DMS114 treated with DMSO at 0.1 percent for 48 hours (cell line): ENCODE results near the gene FHOD3.

Source experiments
- DNase-seq: peaks from one replicate; lab custom pipeline; 2025; ENCODE audit not compliant: unreplicated experiment; lab: John Stamatoyannopoulos, UW

The FHOD3 gene

DNA sequence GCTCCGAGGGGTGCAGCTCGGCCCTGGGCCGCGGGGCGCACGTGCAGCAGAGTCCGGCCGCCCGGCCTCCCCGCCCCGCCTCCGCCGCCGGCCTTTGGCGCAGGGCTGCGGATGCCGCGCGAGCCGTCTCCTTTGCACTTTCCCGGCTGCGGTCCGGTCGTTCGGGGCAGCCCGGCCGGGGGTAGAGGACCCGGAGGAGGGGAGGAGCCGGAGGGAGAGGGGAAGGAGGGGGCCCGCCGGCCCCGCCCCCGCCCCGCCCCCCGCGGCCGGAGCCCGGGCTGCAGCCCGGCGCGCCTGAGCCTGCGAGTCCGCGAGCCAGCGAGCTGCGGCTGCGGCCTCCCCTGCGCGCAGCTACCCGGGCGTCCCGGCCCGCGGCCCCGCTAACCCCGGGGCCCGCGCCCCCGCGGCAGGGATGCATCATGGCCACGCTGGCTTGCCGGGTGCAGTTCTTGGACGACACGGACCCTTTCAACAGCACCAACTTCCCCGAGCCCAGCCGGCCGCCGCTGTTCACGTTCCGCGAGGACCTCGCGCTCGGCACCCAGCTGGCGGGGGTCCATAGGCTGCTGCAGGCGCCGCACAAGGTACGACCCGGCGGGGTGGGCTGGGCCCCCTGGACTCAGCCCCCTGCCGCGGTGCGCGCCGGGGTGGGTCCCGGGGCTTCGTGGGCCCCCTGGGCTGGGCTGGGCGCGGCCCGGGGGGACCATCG is at the start of gene FHOD3:
FHOD3 (plus strand) TSS at position 297 of the 709 bp plus-strand sequence; CDS start at position 420, 123 bp downstream.
- no peak for DNase-seq

DNA sequence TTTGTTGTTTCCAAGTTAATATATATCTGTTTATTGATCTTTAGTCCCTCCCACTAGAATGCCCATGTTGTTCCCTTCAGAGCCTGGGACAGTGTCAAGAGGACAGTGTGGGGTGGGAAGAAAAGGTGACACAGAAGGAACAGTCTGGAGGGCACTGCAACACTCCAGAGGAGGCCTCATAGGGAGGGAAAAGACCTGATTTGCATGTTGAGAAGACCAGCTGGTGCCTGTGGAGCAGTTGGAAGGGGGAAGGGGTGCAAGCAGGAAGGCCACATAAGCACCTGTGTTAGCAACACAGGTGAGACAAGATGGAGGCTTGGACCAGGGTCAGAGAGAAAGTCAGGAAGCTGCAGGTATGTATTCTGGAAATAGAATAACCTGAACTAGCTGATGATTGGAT is 48.1 kb upstream of the FHOD3 start:
- no peak for DNase-seq

DNA sequence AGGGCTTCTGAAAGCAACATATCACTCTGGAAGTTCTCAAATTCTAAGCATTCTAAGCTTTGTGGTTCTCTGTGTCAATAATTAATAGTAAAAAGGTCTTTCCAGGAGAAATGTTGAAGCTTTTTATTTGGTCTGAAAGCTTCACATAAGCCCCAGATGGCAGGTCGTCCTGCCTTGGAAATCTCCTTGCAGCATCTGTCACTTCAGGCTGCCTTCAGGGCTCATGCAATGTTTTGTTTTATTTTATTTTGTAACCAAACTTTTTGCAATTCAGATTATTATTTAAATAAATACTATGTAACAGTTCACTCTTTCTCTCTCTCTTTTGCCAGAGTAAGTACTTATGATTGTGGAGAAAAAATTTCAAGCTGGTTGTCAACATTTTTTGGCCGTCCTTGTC is 46.7 kb upstream of the FHOD3 start:
- DNase-seq, result no peak

DNA sequence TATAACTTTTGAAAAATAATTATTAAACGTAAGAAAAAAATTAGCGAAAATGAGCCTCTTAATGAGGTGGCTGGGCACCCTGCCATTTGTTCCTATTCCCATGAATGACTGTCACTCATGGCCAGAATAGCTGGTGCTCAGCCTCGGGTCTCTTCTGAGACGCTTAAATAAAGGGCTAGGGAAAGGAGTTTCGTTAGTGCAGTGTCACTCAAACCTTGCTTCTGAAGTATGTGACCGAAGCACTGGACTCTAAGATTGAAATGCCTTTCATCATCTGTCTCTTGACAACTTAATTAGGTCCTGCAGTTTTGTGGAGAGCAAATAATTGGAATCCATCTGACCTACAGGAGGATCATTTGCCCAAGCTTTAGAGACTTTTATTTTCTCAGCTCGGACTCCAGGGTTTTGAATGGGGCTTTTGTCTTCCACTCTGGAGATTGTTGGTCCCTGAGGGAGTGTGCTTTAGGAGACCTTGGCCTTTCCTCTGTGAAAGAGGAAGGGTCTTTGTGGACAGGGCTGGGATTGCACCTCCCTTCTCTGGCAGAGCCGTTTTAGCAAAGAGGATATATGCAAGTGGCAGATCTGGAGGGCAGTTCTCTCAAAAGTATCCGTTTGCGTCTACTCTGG is 42.3 kb upstream of the FHOD3 start:
- no peak for DNase-seq

- DNase-seq, result no peak
Measured at GRCh38 chr18:36256094-36256493, 41.4 kb upstream of the FHOD3 start.

DNA sequence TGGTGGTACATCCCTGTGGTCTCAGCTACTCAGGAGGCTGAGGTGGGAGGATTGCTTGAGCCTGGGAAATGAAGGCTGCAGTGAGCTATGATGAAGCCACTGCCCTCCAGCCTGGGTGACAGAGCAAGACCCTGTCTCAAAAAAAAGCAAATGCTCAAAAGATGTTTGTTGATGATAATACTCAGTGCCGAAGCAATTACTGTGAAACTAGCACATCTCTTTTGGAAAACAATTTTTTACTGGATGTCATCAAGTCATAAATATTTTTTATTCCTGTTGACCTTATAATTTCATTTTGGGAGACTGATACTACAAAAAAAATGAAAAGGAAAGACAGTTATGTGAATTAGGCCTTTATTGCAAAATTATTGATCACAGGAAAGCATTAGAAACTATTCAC is 34.5 kb upstream of the FHOD3 start:
- no peak for DNase-seq

GRCh38 chr18:36264283-36264682 is 33.2 kb upstream of the FHOD3 start:
- no peak for DNase-seq

DNA sequence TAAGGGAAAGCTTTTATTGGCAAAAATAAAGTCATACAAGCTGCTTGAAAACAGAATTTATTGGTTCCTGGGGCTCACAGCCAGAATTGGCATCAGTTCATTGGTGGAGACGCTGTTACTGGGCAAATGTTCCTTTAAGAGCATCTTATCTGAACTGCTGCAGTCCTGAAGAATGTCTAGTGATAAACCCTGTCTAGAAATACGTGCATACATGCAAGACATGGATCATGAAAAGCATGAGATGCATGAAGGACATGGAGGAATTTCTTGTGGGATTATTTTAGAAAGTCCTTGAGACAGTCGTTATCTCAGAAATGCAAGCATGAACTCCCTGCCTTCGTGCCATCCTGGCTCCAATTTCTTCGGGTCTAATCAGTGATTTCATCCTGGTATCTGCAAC is 32.5 kb upstream of the FHOD3 start:
- DNase-seq, result no peak

- DNase-seq, result no peak
Measured at GRCh38 chr18:36269157-36269556, 28.4 kb upstream of the FHOD3 start.

GRCh38 chr18:36271153-36271552 is 26.4 kb upstream of the FHOD3 start:
- no peak for DNase-seq

DNA sequence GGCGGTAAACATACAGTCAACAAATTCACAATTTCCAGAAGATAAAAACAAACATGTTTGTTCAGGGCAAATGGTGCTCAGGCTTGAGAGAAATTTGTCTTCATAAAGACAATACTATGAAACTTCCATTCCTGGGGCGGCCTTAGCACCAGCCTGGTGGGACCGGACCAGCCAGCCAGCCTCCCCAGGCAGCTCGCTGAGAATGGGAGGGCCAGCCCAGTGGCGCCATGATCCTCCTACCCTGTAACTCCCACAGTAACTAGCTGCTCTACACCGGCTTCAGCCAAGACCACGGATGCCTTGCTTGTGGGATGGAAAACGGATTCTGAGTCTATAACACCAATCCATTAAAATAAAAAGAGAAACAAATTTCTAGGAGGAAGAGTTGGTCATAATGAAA is 24.2 kb upstream of the FHOD3 start:
- no peak for DNase-seq

DNA sequence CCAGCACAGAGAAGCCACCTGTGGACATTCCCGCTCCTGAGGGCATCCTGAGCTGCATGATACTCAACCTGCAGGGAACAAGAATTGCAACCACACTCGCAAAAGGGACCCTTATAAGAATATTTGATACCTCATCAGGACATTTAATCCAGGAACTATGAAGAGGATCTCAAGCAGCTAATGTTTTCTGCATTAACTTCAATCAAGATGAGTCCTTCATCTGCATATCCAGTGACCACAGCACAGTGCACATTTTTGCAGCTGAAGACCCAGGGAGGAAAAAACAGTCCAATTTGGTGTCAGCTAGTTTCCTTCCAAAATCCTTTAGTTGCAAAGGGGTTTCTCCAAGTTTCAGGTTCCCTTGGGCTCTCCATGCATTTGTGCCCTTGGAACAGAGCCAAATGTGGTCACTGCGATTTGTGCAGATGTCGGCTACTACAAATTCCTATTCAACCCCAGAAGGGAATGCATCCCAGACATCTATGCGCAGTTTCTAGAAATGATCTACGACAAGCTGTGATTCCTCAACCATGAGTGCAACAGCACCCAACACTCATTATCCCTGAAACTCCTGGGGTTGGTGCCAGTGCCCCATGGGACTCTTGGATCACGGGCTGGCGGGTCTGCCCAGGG is 23.3 kb upstream of the FHOD3 start:
- no peak for DNase-seq

DNA sequence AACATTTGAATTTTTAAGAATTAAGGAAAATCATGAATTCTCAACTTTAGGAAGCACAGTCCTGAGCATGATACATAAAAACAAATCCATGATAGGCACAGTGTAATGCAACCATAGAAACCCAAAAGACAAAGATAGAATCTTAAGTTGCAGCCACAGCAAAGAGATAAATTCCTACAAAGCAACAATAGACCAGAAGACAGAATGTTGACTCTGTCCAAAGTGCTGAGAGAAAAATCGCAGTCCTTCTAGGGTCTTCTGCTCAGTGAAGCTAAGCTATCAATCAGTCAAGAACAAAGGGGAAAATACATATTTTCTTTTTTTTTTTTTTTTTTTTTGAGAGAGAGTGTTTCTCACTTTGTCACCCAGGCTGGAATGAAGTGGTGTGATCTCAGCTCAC is 22.0 kb upstream of the FHOD3 start:
- no peak for DNase-seq

- no peak for DNase-seq
Measured at GRCh38 chr18:36279001-36279400, 18.5 kb upstream of the FHOD3 start.

GRCh38 chr18:36281936-36282335 is 15.6 kb upstream of the FHOD3 start:
- DNase-seq, result no peak

DNA sequence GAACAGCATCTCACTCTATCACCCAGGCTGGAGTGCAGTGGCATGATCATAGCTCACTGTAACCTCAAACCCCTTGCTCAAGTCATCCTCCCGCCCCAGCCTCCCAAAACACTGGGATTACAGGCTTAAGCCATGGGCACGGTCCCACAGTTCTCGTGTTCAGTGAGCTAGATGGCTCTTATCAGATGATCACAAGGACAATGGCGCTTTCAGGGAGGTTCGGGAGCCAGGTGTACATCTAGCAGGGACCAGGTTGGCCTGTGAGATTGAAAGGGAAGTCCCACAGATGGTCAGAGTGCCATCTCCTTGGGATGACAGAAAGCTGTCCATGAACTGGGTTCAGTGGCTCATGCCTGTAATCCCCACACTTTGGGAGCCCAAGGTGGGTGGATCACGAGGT is 14.1 kb upstream of the FHOD3 start:
- DNase-seq, result no peak

- no peak for DNase-seq
Measured at GRCh38 chr18:36284268-36284667, 13.2 kb upstream of the FHOD3 start.

- peak; percentile 53 for DNase-seq
Measured at GRCh38 chr18:36284671-36285295, 12.7 kb upstream of the FHOD3 start.

GRCh38 chr18:36287653-36288052 is 9.9 kb upstream of the FHOD3 start:
- no peak for DNase-seq

GRCh38 chr18:36288689-36289088 is 8.8 kb upstream of the FHOD3 start:
- no peak for DNase-seq

- DNase-seq, result no peak
Measured at GRCh38 chr18:36294031-36294430, 3.5 kb upstream of the FHOD3 start.

DNA sequence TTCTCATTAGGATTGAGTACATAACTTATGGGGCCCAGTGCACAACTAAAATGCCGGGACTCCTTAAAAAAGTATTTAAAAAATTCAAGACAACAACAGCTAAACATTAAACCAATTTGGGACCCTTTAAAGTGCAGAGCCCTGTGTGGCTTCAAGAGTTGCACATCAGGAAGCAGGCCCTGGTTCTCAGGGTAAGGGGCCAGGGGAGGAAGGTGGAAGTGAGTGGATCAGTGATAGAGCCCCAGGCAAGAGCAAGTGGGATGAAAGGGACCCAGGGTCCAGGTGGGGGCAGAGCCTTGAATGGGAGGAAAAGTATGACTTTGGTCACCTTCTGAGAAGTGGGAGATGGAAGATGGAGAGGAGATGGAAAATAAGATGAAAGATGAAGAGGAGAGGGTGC is 2.3 kb upstream of the FHOD3 start:
- DNase-seq, result no peak
